GM12878 (cell line): ENCODE measurements around the gene ANXA3. TPM values are rescaled to one million over a fixed set of nuclear protein-coding genes. Genes with fewer than 3 reads are reported as not detected.

Experiments
- JUNB ChIP-seq: IDR thresholded peaks from 2 replicates; pipeline ENCODE4 v1.6.1; 2016; ENCODE audit warnings: antibody characterized with exemption, mild to moderate bottlenecking
- RUNX3 ChIP-seq: IDR thresholded peaks from 2 replicates; pipeline ENCODE4 v1.6.1; 2012; ENCODE audit warnings: low read length, inconsistent platforms
- ZNF217 ChIP-seq: fragments of 450-650 bp; IDR thresholded peaks from 2 replicates; pipeline ENCODE4 v1.6.1; 2017; ENCODE audit warnings: antibody characterized with exemption, mild to moderate bottlenecking
- ZNF384 ChIP-seq: IDR thresholded peaks from 2 replicates; pipeline ENCODE4 v1.6.1; 2012; ENCODE audit warnings: low read depth, mild to moderate bottlenecking, low read length, improper control_type of control experiment, borderline replicate concordance
- ZSCAN29 ChIP-seq: fragments of 450-650 bp; IDR thresholded peaks from 2 replicates; pipeline ENCODE4 v1.6.1; 2017; ENCODE audit warnings: mild to moderate bottlenecking, moderate library complexity
- polyA plus RNA-seq, 11 experiments: library from polyadenylated mRNA; depleted of rRNA in 4 of 11; unstranded in 6 of 11; stranded (reverse) in 5 of 11; fragments of >200 nt; fragmentation: Nextera tagmentation in 4 of 11; fragmentation: Illumina TruSeq in 1 of 11; extraction: Ambion mirVana in 4 of 11; extraction: Trizol in 1 of 11; gene quantifications; 1 replicate in 1 of 11; 2 replicates in 10 of 11; pipeline versions ENCODE4 v1.2.1 to v1.2.3, GENCODE V29; 2011 to 2016; ENCODE audit warnings: inconsistent platforms in 2 of 11, missing spikeins in 2 of 11, low read depth in 1 of 11
- total RNA-seq, 4 experiments: library from RNA; depleted of rRNA in 3 of 4; stranded (reverse); fragments of >200 nt in 3 of 4; fragmentation: Illumina TruSeq in 1 of 4; extraction: Trizol in 1 of 4; gene quantifications; 2 replicates each; pipeline versions ENCODE4 v1.2.1 to v1.2.3, GENCODE V29; 2013 to 2021
- TF ChIP-seq, protein P1 (sequence below): fragments of 450-650 bp; IDR thresholded peaks from 2 replicates; pipeline ENCODE4 v1.6.1; 2017; ENCODE audit warnings: mild to moderate bottlenecking, moderate library complexity
- TF ChIP-seq, protein P2 (sequence below): IDR thresholded peaks from 2 replicates; pipeline ENCODE4 v1.6.1; 2012; ENCODE audit warnings: improper control_type of control experiment, low read depth, low read length; ENCODE audit not compliant: insufficient replicate concordance
- TF ChIP-seq, protein P3 (sequence below): IDR thresholded peaks from 2 replicates; pipeline ENCODE4 v1.6.1; 2012; ENCODE audit warnings: low read depth, low read length, improper control_type of control experiment
- TF ChIP-seq, protein P4 (sequence below): fragments of 450-650 bp; IDR thresholded peaks from 2 replicates; pipeline ENCODE4 v1.6.1; 2017; ENCODE audit warnings: antibody characterized with exemption, mild to moderate bottlenecking, moderate library complexity
- TF ChIP-seq, protein P5 (sequence below): IDR thresholded peaks from 2 replicates; pipeline ENCODE4 v1.6.1; 2011; ENCODE audit warnings: borderline replicate concordance, low read depth, mild to moderate bottlenecking, moderate library complexity, mixed read lengths, low read length; ENCODE audit not compliant: insufficient read depth; ENCODE audit errors: extremely low read length
- TF ChIP-seq, protein P6 (sequence below): fragments of 450-650 bp; IDR thresholded peaks from 2 replicates; pipeline ENCODE4 v1.6.1; 2016; ENCODE audit warnings: mild to moderate bottlenecking
- TF ChIP-seq, protein P7 (sequence below): fragments of 450-650 bp; IDR thresholded peaks from 2 replicates; pipeline ENCODE4 v1.6.1; 2018; ENCODE audit warnings: borderline replicate concordance, mild to moderate bottlenecking; ENCODE audit not compliant: partially characterized antibody

The ANXA3 gene
- total and polyA plus RNA-seq, 10 of the 15 experiments (the other 5 are each of a cell fraction or from before 2014, with no cell fraction given), result 0.28 to 14.7 (median 0.91) TPM

DNA sequence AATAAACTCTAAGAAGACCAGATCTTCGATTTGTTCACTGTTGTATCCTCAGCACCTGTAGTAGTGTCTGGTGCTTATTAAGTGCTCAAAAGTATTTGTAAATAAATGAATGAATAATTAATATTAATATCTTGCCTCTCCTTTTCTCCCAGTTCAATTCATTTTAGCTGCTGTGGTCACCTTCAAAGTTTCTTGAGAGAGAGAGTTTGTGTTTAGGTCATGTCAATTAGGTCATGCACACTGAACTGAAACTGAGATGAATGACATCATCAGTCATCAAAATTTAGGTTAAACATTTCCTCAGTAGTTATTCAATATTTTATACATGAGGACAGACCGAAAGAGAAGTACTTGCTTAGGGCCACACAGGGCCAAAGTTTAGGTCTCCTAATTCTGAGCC, 73.5 kb downstream of the ANXA3 start (continued):
- TF ChIP-seq, protein P1, sequence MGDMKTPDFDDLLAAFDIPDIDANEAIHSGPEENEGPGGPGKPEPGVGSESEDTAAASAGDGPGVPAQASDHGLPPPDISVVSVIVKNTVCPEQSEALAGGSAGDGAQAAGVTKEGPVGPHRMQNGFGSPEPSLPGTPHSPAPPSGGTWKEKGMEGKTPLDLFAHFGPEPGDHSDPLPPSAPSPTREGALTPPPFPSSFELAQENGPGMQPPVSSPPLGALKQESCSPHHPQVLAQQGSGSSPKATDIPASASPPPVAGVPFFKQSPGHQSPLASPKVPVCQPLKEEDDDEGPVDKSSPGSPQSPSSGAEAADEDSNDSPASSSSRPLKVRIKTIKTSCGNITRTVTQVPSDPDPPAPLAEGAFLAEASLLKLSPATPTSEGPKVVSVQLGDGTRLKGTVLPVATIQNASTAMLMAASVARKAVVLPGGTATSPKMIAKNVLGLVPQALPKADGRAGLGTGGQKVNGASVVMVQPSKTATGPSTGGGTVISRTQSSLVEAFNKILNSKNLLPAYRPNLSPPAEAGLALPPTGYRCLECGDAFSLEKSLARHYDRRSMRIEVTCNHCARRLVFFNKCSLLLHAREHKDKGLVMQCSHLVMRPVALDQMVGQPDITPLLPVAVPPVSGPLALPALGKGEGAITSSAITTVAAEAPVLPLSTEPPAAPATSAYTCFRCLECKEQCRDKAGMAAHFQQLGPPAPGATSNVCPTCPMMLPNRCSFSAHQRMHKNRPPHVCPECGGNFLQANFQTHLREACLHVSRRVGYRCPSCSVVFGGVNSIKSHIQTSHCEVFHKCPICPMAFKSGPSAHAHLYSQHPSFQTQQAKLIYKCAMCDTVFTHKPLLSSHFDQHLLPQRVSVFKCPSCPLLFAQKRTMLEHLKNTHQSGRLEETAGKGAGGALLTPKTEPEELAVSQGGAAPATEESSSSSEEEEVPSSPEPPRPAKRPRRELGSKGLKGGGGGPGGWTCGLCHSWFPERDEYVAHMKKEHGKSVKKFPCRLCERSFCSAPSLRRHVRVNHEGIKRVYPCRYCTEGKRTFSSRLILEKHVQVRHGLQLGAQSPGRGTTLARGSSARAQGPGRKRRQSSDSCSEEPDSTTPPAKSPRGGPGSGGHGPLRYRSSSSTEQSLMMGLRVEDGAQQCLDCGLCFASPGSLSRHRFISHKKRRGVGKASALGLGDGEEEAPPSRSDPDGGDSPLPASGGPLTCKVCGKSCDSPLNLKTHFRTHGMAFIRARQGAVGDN, result peak; percentile 43
- TF ChIP-seq ZSCAN29 (no peak), RUNX3 (peak; percentile 73), ZNF217 (peak; percentile 18; the same call in 1 of the 2 replicates), ZNF384 (no peak), JUNB (peak; percentile 72)
- TF ChIP-seq, protein P2, sequence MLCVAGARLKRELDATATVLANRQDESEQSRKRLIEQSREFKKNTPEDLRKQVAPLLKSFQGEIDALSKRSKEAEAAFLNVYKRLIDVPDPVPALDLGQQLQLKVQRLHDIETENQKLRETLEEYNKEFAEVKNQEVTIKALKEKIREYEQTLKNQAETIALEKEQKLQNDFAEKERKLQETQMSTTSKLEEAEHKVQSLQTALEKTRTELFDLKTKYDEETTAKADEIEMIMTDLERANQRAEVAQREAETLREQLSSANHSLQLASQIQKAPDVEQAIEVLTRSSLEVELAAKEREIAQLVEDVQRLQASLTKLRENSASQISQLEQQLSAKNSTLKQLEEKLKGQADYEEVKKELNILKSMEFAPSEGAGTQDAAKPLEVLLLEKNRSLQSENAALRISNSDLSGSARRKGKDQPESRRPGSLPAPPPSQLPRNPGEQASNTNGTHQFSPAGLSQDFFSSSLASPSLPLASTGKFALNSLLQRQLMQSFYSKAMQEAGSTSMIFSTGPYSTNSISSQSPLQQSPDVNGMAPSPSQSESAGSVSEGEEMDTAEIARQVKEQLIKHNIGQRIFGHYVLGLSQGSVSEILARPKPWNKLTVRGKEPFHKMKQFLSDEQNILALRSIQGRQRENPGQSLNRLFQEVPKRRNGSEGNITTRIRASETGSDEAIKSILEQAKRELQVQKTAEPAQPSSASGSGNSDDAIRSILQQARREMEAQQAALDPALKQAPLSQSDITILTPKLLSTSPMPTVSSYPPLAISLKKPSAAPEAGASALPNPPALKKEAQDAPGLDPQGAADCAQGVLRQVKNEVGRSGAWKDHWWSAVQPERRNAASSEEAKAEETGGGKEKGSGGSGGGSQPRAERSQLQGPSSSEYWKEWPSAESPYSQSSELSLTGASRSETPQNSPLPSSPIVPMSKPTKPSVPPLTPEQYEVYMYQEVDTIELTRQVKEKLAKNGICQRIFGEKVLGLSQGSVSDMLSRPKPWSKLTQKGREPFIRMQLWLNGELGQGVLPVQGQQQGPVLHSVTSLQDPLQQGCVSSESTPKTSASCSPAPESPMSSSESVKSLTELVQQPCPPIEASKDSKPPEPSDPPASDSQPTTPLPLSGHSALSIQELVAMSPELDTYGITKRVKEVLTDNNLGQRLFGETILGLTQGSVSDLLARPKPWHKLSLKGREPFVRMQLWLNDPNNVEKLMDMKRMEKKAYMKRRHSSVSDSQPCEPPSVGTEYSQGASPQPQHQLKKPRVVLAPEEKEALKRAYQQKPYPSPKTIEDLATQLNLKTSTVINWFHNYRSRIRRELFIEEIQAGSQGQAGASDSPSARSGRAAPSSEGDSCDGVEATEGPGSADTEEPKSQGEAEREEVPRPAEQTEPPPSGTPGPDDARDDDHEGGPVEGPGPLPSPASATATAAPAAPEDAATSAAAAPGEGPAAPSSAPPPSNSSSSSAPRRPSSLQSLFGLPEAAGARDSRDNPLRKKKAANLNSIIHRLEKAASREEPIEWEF, result no peak
- TF ChIP-seq, protein P3, sequence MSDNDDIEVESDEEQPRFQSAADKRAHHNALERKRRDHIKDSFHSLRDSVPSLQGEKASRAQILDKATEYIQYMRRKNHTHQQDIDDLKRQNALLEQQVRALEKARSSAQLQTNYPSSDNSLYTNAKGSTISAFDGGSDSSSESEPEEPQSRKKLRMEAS, result no peak
- TF ChIP-seq, protein P4, sequence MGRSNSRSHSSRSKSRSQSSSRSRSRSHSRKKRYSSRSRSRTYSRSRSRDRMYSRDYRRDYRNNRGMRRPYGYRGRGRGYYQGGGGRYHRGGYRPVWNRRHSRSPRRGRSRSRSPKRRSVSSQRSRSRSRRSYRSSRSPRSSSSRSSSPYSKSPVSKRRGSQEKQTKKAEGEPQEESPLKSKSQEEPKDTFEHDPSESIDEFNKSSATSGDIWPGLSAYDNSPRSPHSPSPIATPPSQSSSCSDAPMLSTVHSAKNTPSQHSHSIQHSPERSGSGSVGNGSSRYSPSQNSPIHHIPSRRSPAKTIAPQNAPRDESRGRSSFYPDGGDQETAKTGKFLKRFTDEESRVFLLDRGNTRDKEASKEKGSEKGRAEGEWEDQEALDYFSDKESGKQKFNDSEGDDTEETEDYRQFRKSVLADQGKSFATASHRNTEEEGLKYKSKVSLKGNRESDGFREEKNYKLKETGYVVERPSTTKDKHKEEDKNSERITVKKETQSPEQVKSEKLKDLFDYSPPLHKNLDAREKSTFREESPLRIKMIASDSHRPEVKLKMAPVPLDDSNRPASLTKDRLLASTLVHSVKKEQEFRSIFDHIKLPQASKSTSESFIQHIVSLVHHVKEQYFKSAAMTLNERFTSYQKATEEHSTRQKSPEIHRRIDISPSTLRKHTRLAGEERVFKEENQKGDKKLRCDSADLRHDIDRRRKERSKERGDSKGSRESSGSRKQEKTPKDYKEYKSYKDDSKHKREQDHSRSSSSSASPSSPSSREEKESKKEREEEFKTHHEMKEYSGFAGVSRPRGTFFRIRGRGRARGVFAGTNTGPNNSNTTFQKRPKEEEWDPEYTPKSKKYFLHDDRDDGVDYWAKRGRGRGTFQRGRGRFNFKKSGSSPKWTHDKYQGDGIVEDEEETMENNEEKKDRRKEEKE, result no peak
- TF ChIP-seq, protein P5, sequence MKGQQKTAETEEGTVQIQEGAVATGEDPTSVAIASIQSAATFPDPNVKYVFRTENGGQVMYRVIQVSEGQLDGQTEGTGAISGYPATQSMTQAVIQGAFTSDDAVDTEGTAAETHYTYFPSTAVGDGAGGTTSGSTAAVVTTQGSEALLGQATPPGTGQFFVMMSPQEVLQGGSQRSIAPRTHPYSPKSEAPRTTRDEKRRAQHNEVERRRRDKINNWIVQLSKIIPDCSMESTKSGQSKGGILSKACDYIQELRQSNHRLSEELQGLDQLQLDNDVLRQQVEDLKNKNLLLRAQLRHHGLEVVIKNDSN, result no peak
- TF ChIP-seq, protein P6, sequence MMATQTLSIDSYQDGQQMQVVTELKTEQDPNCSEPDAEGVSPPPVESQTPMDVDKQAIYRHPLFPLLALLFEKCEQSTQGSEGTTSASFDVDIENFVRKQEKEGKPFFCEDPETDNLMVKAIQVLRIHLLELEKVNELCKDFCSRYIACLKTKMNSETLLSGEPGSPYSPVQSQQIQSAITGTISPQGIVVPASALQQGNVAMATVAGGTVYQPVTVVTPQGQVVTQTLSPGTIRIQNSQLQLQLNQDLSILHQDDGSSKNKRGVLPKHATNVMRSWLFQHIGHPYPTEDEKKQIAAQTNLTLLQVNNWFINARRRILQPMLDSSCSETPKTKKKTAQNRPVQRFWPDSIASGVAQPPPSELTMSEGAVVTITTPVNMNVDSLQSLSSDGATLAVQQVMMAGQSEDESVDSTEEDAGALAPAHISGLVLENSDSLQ, result peak; percentile 17; the same call in 1 of the 2 replicates
- TF ChIP-seq, protein P7, sequence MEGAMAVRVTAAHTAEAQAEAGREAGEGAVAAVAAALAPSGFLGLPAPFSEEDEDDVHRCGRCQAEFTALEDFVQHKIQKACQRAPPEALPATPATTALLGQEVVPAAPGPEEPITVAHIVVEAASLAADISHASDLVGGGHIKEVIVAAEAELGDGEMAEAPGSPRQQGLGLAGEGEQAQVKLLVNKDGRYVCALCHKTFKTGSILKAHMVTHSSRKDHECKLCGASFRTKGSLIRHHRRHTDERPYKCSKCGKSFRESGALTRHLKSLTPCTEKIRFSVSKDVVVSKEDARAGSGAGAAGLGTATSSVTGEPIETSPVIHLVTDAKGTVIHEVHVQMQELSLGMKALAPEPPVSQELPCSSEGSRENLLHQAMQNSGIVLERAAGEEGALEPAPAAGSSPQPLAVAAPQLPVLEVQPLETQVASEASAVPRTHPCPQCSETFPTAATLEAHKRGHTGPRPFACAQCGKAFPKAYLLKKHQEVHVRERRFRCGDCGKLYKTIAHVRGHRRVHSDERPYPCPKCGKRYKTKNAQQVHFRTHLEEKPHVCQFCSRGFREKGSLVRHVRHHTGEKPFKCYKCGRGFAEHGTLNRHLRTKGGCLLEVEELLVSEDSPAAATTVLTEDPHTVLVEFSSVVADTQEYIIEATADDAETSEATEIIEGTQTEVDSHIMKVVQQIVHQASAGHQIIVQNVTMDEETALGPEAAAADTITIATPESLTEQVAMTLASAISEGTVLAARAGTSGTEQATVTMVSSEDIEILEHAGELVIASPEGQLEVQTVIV, result no peak
